GM19463 (cell line): Measurements from ENCODE around the gene WDR48.
"Not testable (repeated sequence)": the region's sequence is repeated elsewhere in the genome, so short reads cannot be mapped to it uniquely, and the experiment has no call there.

Experiments
- ATAC-seq: cut with Tn5 transposase; IDR thresholded peaks from one replicate; pipeline ENCODE4 v1.9.1; 2021; ENCODE audit warnings: mild to moderate bottlenecking, moderate library complexity; ENCODE audit not compliant: unreplicated experiment

WDR48 gene

DNA sequence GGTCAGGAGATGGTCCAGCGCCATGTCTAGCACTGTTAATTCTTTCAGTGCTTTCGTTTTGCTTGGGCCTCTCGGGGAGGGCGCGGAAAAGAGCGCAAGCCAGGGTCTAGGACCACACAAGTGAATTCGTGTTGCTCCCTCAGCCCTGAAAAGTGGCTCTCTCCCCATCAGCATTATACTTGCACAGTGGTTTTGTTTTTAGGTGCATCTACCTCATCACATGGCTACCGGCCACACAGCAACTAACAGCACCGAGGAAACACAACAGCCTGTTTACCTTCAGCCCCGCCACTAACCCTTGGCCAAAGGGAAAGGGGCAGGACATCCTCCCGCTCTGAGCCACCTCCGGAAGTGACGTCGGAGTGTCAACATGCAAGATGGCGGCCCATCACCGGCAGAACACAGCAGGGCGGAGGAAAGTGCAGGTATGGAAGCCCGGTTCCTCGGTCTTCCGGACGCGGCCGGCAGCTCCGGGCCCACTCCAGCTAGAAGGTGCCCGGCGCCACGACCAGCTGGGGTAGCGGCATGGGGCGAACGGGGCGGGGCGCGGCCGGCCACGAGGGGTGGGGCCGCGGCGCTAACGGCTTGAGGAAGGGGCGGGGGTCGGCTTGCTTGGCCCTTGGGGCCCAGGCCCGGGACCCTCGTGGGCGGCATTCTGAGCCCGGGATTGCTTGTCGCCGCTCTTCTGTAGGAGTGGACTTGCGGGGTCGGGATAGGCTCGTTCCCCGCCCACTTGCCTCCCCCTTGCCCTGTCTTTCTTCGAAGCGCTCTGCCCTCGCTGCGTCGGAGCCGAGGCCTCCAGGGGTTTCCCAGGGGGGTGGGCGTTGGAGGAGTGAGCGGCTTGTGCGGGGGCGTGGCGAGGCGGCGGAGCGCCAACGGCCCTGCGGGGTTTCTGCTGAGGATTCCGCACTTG is at the start of gene WDR48, which contains the start of gene SCN11A:
TSS of gene WDR48 (plus strand) at position 368 of the 913 bp plus-strand sequence. CDS start at position 378, 10 bp downstream.
TSS of gene SCN11A (minus strand) at position 296 of the 913 bp plus-strand sequence. CDS start 101,582 bp downstream, outside the sequence.
- peak; percentile 99 for ATAC-seq

DNA sequence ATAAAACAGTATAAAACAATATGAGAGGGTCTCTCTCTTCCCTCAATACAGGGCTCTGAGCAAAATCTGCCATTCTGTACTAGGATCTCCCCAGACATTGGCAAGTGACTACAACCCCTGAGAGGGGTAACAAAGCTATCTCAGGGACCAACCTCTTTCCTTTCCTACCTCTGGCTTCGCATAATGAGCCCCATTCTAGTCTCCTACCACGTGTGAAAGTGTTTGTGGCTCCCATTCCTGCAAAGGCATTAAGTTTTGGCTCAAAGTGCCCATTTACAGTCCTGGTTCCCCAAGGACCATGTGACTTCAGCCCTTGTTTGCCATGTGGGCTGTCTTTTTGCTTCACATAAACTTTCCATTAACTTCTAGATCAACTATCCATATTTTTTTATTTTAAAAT is 46.5 kb upstream of the WDR48 start:
- no peak for ATAC-seq

DNA sequence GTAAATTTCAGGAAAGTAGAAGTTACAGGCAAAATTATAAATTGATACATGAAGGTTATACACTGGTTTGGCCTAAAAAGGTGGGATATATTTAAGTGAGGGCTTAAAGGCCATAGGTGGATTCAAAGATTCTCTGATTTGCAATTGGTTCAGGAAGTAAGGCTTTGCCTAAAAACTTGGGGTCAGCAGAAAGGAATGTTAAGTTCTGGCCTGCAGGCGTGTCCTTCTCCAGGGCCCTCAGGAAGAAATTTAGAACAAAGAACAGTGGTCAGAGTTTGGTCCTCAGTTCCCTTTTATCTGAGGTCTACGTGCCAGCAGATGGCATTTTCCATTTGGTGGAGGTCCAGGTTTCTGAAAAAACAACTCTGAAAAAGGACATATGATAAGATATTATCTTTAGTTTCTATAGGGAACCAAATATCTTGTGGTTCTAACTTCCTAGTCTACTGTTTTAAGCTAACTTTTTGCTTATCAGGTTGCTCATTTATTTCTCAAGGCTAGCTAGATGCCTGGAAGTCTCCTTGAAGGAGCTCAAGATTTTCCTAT is 40.6 kb upstream of the WDR48 start:
- ATAC-seq: no peak

DNA sequence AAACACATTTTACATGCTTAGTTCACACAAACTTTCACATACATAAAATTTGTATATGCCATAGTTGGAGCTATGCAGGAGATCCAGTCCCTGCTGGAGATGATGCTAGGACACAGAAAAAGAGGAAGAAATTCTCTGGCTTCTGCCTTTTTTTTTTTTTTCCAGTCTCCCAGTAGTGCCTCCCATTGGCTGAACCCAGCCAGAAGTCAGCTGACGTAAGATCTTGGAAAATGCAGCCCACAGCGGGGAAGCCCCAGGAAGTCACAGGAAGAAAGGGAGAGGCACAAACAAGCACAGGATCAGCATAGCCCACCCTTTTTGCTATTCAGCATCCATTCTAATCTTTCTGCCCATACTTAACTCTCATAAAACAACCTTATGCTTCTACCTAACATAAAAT is 38.5 kb upstream of the WDR48 start:
- no peak for ATAC-seq

DNA sequence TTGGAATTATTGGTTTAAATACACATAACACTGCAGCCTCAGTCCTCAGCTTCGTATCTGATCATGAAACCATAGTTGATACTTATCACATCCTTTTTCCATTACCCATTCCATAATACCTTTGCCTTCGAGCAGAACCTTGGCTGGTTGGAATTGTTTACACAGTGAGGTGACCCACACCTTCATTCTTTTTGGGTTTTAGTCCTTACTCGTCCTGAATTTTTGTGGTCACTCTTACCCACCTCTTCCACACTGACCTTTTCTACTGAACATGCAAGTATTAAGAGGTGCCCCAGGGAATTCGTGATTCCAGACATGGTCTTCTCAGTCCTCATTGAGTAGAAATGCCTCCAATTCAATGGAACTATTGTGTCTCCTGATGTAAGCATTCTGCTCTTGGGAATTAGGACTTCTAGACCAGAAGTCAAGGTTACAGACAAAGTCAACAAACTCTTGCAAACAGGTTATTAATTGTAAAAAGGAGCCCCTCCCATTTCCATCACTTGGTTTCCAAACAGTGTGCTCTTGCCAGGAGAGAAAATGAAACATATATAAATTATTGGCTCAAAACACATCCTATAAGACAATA is 37.8 kb upstream of the WDR48 start:
- ATAC-seq: no peak

DNA sequence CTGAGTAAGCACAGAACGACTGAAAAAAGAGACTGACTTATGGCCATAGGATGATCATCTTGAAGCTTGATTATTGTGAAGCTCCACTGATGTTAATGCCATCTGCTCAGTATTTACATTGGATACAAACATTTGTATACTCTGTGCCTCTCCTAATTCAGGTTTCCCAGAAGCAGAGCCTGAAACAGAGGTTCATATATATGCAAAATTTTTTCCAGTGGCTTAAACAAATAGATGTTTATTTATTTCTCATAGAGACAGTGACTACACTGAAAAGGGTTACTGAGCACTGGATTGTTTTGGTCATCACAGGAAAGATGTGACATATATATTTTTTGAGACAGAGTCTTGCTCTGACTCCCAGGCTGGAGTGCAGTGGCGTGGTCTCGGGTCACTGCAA is 36.4 kb upstream of the WDR48 start:
- no peak for ATAC-seq

DNA sequence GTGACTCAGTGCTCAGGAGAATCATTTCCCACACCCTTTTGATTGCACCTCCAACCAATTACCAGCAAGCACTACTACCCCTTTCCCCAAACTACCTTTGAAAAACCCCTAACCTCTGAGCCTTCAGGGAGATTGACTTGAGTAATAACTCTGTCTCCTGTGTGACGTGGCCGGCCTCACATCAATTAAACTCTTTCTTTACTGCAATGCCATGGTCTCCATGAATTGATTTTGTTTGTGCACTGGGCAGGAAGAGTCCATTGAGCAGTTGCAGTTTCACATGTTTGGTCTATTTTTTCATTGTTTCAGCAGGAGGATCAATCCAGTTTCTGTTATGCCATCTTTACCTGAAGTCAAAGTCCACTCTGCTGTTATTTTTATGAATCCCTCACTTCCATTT is 32.5 kb upstream of the WDR48 start:
- no peak for ATAC-seq

DNA sequence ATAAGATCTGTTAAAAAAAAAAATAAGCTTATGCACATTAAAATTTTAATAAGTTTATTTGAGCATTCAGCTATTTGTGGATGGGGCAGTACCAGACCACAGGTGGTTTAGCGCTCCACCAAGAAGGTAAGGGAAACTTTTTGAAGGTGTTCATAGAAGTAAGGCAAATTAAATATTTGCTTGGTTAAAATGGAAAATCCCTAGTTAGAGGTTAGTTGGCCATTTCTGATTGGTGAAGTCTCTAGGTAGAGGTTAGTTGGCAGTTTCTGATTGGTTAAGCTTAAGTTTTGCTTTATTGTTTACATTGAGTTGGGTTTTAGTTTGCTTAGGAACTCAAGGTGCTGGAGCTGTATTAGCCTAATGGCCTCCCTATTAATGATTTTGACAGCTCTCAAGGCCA is 30.8 kb upstream of the WDR48 start:
- ATAC-seq: peak; percentile 76

DNA sequence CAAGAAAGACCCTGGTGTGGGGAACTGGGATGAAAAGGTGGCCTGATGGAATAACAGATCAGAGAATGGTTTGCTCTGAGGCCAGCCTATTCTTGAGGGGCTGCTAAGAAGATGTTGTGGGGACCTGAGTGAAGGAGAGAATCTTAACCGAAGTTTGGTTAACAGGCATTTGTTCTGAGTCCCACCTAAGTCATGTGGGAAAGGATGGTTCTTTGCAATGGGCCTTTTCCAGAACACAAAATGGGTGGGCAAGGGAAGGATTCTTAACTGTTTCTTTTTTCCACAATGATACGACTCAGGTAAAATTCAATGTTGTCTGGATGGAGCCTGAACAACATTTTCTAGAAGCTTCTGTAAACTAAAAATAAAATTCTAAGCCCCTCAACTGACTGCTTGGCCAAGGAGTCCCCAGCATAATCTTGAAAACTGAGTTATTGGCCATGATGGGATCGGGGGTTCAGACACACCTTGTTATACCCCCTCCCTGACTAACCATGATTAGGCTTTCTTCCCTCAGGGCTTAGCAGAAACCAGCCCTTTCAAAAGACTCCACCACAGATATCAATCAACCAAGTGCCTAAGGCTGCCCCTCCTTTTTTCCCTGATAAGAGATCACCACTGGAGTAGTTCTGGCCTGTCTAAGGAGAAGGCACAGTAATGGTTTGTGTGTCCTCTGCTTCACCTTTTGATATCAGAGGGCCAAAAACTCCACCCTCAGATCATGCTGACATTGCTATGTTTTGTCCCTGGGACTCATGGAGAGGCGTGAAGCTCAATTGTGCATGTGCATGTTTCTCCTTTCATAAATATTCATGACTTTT is 30.1 kb upstream of the WDR48 start:
- no peak for ATAC-seq

DNA sequence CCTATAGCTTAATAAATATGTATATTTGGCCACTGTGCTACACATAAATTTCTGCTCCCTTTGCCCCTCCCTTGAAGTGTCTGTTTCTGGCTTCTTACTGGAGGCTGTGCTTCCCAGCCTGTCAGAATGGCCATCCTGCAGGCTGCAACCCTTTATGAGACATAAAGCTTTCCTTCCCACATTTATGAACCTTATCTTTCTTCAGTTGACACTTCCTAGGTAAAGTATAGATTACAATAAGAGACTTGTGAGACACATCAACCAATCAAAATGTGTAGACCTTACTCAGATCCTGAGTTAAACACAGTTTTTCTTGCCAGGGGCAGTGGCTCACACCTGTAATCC is 29.6 kb upstream of the WDR48 start:
- ATAC-seq: no peak

DNA sequence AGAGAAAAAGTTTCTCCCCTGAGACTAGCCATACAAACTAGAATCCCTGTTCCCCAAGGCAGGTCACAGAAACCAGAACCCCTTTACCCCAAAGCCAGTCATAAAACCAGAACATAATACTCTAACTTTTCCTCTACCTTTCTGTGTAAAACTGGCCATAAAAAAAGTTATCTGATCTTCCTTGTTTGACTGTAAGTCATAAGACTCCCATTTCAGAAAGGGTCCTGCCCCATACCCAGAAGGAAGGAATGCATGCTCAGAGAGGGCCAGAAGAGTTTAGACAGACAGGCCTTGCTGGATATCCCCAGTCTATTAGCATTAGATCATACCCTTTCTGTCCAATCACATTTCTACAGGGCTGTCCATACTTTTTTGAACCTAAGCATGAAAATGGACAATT is 27.3 kb upstream of the WDR48 start:
- ATAC-seq: no peak

DNA sequence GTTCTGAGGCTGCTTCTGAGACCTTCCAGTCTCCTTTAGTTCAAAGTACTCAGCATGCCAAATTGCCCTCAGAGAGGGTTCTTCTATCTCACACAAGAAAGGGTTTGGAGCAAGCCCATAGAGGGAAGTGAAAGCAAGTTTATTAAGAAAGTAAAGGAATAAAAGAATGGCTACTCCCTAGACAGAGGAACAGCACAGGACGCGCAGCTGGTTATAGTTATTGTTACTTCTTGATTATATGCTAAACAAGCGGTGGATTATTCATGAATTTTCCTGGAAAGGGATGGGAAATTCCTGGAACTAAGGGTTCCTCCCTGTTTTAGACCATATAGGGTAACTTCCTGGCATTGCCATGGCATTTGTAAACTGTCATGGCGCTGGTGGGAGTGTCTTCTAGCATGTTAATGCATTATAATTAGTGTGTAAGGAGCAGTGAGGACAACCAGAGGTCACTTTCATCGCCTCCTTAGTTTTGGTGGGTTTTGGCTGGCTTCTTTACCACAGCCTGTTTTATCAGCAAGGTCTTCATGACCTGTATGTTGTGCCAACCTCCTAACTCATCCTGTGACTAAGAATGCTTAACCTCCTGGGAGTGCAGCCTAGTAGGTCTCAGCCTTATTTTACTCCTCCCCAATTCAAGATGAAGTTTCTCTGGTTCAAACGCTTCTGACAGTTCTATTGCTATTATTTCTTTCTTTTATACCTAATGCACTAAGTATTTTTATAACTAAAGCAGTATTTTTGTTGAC is 26.4 kb upstream of the WDR48 start:
- ATAC-seq: no peak

DNA sequence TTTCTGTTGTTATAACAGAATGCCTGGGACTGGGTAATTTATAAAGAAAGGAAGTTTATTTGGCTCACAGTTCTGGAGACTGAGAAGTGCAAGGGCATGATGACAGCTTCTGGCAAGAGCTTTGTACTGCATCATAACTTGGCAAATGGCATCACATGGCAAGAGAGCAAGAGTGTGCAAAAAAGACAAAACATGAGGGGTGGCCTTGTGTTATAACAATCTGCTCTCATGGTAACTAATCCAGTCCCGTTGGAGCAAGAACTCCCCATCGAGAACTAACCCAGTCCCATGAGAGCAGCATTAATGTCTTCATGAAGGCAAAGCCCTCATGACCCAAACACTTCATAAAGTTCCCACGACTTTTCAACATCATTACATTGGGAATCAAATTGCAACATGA is 23.3 kb upstream of the WDR48 start:
- ATAC-seq: no peak

DNA sequence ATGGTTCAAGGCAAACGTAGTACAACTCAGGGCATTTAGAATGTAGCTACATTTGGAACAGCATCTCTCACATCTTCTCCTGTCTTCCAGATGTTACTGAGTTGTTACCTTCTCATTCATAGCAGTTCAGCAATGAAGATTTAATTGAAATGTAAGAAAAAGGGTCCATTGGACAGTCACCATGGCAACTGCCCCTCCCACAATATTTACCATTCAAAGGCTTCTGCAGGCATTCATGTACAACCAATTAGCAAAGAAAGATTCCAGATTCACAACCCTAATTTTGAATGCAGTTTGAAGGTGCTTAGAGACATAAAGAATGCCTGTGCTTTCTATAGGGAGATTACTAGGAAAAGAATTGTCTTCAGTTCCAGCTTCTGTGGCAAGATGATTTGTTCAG is 22.3 kb upstream of the WDR48 start:
- no peak for ATAC-seq

DNA sequence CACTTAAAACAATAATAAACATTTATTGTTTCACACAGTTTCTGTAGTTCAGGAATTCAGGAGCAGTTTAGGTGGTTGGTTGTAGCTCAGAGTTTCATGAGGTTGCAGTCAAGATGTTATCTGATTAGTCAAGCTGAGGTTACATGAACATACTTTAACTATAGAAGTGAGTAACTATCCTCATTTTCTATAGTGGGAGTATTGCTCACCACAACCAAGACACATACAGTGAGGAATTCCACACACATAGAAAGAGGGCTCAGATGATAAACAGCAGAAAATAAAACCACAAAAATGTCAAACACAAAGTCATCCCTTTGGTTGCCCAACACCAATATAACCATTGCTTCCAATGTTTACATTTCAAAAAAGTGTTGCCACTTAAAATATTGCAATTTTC is 13.7 kb upstream of the WDR48 start:
- ATAC-seq: no peak

DNA sequence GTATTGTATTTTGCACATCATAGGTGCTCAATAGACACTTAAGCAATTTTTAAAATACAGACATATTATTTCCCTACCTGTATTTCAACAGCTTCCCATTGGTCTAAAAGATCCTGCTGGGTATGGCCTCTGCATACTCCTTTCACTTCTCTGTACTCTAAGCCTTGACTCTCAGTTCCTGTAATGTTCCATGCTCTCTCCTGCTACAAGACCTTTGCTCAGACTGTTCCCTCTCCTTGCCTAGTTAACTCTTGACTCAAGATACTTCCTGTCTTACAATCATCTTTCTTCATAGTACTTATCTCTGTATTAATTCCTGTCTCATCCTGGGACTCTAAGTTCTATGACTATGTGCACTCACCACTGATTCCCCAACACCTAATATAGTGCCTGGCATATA is 1.8 kb upstream of the WDR48 start:
- ATAC-seq: no peak

DNA sequence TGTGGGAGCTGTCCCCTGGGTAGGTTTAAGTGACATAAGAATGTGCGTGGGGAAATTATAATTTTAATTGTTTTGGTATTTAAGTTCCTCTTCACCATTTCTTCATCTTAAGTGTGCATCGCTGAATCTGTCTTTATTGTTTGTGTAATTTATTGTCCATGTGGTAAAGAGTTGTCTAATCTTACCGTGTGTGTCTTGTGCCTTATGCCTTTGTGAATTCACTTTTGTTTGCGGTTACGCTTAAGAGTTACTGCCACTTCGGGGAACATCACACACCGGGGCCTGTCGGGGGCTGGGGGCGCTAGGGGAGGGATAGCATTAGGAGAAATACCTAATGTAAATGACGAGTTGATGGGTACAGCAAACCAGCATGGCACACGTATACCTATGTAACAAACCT is 767 bp downstream of the WDR48 start:
- no peak for ATAC-seq

DNA sequence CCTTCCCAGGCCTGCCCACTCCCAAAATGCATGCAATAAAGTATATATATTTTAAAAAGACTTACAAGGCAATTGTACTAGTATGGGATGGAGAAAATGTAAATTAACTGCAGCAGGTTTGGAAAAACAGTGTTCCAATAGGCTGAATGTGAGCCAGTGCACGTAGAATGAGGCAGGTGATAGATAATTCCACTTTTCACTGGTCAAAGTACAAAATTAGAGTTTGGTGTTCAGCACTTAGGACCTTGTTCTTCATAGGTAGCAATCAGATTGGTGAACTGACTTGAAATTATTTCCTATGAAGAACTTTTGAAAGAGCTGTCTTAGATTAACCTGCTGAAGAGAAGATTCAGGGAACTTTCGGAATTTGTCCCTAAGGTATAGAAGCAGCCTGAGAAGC is 1.9 kb downstream of the WDR48 start:
- no peak for ATAC-seq

DNA sequence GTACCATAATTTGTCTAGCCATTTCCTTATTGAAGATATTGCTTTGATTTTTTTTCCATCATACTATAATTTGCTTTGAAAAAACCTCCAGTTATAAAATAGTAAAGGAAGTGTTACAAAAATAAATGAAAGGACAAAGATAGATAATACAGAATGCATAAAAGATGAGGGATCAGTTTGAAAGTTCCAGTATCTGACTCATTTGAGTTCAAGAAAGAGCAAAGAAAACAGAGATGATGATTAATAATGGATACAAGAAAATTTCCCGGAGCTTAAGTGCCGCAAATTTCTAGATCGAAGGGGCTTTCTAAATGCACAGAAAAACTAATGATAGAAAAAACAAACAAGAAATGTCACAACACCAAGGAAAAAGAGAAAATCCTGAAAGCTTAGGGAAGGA is 4.3 kb downstream of the WDR48 start:
- no peak for ATAC-seq

DNA sequence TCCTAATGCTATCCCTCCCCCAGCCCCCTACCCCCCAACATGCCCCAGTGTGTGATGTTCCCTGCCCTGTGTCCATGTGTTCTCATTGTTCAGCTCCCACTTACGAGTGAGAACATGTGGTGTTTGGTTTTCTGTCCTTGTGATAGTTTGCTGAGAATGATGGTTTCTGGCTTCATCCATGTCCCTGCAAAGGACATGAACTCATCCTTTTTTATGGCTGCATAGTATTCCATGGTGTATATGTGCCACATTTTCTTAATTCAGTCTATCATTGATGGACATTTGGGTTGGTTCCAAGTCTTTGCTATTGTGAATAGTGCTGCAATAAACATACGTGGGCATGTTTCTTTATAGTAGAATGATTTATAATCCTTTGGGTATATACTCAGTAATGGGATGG is 9.4 kb downstream of the WDR48 start:
- ATAC-seq: not testable (repeated sequence)

DNA sequence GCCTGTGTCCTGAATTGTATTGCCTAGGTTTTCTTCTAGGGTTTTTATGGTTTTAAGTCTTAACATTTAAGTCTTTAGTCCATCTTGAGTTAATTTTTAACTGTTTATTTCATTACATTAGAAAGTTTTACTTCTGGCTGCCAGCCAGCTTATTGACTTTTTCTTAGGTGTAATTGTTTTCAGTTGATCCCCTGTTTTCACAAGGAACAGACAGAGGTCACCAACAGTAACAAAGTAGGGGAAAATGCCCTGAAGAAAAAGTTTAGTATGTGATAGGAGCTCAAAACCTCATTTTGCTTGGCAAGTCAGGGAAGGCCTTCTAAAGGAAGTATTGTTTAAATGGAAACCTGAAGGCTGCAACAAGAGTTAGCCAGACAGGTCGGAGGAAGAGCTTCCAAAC is 10.4 kb downstream of the WDR48 start:
- ATAC-seq: no peak
